ENCODE measurements around the gene HTD2.
"Not testable (repeated sequence)": the region's sequence is repeated elsewhere in the genome, so short reads cannot be mapped to it uniquely, and the experiment has no call there.

The HTD2 gene

DNA sequence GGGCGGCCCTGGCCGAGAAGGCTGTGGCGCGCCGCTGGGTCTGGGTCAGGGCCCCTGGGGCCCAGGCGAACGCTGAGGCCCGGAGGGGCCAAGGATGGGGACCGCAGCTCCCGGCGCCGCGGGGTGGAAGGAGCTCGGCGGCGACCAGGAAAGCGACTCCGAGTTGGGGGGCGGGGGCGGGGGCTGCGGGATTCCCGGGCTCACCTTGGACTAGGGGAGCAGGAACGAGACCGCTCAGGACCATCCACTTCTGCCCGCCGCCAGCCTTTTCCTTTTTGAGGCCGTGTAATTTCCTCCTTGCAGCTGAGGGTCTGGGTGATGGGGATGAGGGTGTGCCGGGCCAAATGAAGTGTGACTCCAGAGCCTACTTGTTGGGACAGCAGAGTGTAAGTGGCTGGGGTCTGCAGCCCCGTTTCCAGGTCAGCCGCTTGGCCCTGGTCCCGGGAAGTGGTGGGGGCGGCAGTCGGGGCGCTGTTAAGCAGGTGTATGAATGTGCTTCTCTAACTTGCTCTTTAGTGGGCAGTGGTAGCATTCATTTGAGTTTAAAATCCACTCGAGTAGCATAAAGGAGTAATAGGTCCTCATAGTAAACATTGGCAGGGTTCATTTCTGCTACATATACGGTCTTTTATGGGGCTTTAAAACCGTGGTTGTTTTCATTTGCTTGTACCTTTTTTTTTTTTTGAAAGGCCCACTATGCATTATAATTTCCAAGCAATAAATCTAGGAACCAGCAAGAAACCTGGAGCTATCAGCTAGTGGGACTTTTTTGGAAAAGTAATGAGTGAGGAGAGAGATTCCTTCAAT is 27.1 kb downstream of the HTD2 start:
- peak; percentile 11 for DNase-seq

DNA sequence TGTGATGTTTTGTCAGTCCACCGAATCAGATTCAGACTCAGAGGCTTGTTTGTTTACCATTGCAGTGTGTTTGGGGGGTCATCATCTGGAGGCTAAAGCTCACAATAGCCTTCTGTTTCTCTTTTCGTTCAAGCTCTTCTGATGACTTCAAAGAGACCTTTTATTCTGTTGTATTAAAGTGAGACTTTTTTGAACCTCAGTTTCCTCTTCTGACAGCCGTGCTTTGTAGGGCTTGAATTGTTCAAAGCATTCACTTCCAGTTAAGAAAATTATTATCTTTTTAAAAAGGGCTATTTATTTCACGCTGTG is 27.6 kb downstream of the HTD2 start:
- DNase-seq: no peak

DNA sequence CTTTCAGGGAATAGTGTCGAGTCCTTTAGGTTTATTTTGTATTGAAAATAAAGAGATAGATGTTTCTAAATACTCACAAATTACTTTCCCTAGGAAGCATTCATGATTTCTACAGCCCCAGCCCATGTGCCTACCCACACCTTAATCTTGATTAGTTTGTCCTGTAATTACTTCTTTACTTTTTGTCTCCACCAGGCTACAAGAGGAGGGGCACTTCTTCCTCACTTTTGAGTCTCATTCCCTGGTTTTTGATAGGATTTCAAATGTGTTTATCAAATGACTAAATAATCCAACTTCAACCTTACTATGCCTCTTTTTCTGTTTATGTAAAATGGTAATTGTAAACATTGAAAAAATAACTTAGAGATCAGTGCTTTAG is 28.2 kb downstream of the HTD2 start:
- no peak for DNase-seq

DNA sequence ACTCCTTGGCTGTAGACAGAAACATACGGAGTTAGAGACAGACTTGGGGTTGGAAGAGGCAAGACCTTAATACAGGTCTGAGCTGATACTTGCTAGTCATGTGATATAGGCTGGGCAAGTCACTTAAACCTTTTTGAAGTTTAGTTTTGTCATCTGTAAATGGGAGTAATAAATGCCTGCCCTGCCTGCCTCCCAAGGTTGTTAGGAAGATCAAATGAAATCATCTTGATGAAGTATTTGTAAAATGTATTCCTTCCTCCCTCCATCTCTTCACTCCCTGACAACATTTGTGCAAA is 29.3 kb downstream of the HTD2 start:
- DNase-seq: no peak

DNA sequence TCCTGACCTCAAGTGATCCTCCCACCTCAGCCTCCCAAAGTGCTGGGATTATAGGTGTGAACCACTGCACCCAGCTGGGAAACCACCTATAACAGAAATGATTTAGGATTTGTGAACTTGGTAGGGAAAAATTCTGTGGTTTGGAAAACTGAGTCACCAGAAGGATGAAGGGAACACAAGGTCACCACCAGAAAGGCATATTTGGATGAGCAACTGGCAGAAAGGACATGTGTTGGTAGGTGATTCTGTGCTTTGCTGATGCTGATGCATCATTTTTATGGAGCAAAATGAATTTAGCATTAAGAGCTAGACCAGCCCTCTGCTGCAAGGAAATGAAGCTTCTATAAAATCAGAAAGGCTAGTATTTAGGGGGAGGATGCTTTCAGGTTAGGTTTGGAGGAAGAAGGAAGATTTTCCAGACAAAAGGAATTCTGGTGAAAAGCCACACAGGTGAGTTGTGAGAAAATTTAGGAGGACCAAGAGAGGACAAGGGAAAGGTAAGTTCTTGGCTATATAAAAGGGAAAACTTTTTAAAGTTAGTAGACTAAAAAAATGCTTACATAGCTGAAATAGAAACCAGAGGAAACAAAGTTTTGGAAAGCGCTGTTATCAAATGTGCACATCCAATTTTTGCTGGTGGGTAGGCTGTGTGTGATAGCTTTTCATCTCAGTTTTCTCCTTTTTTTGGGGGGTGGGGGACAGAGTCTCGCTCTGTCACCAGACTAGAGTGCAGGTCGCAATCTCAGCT is 30.0 kb downstream of the HTD2 start:
- DNase-seq: no peak

DNA sequence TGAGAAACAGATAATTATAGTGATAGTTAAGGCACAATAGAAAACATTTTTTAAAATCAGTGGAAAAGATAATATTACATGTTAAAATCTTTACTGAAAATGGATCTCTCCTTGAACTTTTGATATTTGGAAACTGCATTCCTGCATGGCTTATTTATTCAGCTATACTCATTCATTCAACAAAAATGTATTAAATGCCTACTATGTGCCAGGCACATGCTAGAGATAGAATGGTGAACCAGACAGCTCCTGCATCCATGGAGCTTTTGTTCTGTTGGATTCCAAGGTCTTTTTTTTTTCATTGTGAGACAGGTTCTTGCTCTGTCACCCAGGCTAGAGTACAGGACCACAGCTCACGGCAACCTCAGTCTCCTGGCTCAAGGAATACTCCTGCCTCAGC is 30.9 kb downstream of the HTD2 start:
- no peak for DNase-seq

DNA sequence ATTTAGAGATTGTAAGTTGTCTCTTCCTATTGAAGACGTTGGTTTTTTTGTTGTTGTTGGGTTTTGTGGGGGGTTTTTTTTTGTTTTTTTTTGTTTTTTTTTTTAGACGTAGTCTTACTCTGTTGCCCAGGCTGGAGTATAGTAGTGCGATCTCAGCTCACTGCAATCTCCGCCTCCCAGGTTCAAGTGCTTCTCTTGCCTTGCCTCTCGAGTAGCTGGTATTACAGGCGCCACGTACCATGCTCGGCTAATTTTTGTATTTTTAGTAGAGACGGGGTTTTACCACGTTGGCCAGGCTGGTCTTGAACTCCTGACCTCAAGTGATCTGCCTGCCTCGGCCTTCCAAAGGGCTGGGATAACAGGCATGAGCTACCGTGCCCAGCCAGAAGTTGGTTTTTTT is 32.8 kb downstream of the HTD2 start:
- not testable (repeated sequence) for DNase-seq

DNA sequence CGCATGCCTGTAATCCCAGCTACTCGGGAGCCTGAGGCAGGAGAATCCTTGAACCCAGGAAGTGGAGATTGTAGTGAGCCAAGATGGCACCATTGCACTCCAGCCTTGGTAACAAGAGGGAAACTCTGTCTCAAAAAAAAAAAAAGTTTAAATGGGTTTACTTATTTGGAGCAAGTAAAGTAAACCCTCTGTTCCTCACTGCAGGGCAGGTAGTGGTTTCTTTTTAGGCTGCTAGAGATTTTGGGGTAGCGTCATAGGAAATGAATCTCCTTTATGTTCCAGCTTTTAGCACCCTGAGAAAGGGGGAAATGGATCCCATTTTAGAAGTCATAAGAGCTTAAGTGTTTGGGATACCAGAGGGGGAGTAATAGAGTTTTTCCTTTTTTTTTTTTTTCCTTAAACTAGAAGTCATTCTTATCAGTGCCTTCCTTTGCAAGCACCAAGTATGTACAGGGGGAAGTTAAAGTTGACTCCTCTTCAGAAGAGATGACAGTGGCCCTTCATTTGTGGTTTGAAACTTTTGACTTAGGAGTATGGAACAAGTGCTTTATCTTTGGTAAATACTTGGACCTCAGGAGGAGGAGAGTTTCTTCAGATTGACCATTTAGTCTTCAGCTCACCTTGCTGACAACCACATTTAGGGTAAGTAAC is 34.4 kb downstream of the HTD2 start:
- DNase-seq: no peak

DNA sequence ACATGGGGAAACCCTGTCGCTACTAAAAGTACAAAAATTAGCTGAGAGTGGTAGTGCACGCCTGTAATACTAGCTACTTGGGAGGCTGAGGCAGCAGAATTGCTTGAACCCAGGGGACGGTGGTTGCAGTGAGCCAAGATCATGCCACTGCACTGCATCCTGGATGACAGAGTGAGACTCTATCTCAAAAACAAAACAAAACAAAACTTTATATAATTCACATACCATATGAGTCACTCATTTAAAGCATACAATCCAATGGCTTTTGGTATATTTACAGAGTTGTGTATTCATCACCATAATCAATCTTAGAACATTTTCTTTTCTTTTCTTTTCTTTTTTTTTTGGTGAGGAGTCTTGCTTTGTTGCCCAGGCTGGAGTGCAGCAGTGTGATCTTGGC is 35.1 kb downstream of the HTD2 start:
- no peak for DNase-seq

DNA sequence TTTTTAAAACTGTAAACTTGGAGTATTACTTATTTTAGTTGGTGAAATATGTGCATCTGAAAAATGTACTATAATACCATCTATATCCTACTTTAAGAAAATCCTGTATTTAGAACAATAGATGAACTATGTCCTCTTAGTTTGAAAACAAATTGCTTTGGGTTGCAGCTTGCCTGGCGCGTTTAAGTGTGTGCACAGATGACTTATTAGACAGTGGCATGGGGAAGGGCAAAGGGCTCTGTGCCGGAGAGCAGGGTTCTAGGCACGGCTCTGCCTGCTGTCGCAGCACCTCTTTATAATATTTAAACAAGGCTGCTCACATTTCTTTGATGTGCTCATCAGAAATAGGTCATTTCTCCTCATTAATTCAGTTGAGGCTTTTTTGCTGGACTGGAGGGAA is 36.4 kb downstream of the HTD2 start:
- DNase-seq: no peak

DNA sequence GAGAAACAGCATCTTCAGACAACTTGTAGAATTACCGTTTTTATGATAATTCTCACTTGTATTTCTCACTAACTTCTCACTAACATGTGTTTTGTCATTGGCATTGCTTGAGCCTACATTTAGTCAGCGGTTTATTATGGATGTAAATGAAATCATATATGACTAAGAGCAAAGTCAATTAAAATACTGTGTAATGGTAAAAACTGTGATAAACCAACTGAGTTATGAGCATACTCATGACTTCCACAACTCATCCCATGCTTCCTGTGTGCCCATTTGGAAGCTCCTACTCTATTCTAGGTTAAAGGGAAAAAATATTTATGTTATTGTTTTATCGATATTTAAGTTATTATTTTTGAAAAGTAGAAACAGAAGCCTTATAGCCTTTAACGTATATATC is 39.1 kb downstream of the HTD2 start:
- no peak for DNase-seq

DNA sequence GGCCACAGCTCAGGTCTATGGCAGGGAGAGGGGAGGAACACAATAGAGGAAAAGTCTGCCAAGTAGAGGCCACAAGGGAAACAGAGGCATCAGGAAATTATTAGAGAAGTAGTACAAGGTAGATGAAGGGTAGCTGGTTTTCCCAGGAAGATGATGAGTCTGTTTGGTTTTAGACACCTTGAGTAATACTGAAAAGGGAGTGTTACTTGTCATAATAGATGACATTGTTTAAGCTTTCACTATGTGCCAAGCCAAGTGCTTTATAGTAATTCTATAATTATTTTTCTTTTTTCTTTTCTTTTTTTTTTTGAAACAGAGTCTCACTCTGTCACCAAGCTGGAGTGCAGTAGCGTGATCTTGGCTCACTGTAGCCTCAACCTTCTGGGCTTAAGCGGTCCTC is 40.0 kb downstream of the HTD2 start:
- DNase-seq: no peak

DNA sequence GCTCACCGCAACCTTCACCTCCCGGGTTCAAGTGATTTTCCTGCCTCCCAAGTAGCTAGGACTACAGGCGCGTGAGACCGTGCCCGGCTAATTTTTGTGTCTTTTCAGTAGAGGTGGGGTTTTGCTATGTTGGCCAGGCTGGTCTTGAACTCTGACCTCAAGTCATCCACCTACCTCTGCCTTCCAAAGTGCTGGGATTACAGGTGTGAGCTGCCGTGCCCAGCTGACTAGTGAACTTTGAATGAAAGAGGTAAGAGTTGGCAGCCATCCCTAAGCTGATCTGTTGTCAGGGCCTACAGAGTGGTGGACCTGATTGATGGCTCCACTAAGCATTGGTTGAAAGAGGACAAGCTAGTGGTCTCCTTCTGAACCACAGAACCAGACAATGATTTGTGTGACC is 41.7 kb downstream of the HTD2 start:
- no peak for DNase-seq

DNA sequence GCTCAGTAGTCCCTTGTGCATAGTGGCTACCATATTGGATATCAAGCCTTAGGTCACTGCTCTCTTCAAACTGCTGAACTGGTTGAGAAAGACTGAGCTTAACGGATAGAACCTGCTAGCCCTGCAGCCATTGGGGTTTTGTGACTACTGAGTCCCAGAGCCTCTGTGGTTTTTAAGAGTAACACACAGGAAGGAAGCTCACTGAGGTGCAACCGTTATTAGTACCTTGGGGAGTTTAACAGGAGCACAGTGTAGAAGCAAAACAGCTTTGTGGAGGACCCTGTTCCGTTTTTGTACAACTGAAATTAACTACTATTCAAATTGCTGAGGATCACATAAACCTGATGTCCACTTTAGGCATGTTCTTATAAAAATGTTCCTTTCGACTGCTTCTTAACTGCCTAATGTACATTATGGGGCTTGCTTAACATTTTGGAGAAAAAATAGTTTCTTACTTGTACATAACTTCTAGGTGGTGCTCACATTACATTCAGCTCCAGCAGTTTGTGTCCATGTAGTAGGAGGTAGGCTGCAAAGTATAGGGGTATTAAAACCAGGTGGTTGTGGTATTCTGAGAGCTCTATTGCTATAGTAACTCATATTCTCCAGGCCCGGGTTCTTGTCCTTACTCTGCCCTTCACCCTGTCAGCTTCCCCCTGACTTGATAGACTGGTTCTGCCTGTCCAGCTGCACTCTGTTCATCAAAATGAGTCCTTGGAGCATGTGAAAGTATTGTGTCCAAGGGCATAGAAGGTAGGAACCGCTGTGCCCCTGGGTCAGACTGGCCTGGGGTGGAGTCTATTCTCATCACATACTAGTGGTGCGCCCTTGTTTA is 43.7 kb downstream of the HTD2 start:
- no peak for DNase-seq

DNA sequence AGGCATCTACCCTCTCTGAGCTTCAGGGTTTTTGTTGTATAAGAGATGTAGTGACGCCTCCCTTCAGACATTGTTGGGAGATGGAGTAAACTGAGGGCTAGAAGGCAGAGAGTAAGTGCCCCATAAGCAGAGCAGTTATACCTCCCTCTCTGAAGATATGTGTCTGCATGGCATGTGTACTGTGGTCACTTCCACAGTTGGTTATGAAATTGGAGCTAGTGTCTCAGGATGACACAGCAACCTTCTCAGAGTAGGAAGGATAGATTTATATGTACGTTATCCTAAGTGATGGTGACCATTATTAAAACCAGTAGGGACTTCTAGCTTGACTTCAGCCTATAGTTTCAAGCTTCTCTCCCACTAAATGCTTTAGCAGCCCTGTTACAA is 44.3 kb downstream of the HTD2 start:
- DNase-seq: no peak

DNA sequence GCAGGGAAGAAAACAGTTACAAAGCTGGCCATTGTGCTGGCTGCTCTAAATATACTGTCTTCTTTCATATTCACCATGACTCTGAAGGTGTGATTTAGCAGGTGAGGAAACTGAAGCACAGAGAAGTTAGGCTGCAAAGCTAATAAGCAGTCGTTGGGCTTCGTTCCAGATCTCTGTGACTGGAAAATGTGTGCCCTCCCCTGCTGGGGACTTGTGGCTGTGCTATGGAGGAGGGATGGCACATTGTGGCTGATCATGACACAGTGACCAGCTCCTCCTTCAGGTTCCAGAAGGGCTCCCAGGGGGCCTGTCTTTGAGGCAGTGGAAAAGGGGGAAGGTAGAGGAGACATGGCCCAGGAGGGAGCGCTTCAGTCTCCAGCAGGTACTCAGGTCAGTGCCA is 45.6 kb downstream of the HTD2 start:
- DNase-seq: no peak

DNA sequence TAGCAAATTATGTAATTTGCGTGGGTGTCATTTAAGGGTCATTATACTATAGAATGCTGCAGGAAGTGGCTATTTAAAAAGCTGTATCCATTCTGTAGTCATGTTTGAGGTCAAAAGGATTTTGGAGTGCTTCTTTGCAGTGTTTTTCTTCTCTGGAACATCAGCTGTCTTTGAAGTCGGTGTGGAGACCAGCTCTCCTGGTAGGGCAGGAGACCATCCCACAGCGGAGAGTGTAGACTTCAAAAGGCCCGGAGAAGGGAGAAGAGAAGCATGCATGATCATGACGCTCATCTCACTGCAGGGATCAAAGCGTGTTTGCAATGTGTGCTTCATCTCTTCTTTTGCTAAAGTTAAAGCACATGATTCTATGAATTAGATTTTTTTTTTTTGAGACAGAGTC is 46.3 kb downstream of the HTD2 start:
- DNase-seq: no peak

DNA sequence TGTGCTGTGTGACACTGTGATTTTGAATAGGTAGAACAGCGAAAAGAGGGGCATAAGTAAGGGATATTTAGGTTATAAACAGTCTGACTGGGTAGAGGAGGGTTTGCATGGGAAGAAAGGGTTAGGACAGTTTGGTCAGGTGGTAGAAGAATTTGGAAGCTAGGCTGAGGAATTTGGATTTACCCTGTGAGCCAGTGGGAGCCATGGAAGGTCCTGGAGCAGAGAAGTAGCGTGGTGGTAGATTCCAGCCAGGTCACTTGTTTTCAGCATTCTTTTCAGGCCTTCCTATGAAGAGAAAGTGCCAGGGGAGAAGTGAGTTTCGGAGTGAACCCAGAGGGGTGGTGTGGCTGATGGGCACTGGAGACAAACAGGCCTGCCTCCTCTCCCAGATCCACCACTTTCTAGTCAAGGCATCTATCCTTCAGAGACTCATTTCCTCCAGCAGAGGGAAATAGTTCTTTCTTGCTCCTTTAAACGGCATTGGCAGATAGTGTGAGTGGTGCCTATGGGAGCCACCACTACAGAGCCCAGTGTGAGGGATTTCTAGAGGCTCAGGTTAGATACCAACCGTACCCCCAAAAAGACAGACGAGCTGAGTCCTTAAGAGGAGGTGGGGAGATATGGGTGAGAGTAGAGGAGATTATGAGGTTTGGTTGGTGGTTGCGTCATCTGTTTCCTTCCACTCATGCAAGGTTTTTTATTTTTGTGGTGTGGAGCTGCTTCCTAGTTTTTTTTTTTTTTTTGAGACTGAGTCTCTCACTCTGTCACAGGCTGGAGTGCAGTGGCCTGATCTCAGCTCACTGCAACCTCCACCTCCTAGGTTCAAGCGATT is 47.6 kb downstream of the HTD2 start:
- no peak for DNase-seq

DNA sequence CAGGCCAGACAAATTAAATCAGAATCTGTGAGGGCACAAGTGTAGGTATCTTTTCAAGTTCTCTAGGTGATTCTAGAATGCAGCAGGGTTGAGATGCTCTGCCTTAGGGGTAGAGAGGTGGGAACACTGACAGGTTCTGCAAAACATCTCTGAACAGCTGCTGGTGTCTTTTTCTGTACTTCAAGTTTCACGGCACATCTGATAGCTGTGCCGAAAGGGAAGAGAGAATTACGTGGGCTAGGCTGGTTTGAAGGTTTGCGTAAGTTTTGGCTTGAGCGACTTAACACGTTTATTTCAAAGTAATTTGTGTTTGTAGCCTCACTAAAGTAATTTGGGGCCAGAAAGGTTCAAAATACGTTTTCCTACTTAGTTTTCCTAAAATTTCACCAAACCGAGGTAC is 48.9 kb downstream of the HTD2 start:
- no peak for DNase-seq

DNA sequence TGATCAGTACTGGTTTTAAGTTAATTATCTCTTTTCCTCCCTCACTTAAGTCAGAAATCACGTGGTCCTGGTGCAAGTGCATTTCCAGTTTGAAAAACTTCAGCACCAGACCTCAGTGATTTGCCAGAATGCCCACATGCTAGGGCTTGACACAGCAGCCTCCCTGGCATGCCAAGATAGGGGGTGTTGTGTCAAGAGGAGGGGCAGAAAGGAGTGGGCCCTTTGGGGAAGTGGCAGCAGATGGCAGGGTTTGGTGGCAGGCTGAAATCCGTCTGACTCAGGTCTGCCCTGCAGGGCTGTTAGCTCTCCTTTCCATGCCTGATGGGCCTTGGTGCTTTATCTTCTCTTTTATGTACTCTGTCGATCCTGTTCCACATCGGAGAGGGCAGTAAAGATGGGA is 49.7 kb downstream of the HTD2 start:
- peak; percentile 8 for DNase-seq

DNA sequence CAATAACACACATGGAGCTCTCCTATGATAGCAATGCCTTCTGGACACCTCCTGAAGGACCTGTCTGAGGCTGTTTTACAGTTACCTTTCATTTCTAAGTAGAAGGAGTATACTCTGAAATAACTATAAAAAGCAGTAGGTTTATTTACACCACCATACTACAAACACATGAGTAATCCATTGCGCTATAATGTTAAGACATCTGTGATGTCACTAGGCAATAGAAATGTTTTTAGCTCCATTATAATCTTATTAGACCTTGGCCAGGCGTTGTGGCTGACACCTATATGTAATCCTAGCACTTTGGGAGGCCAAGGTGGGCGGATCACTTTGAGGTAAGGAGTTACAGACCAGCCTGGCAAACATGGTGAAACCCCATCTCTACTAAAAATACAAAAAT is 51.1 kb downstream of the HTD2 start:
- no peak for DNase-seq

DNA sequence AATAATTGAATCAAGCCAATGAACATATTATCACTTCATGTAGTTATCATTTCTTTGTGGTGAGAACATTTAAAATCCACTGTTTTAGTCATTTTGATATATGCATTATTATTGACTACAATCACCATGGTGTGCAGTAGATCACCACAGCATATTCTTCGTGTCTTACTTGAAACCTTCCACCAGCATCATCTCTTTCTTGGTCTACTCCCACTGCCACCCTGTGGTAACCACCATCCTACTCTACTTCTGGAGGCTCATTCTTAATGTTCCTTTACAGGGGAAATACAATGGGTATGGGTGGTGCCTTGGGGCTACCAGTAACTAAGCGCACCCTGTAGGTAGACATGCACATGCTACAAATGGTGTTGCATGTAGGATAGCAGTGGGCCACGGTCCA is 51.8 kb downstream of the HTD2 start:
- DNase-seq: no peak

DNA sequence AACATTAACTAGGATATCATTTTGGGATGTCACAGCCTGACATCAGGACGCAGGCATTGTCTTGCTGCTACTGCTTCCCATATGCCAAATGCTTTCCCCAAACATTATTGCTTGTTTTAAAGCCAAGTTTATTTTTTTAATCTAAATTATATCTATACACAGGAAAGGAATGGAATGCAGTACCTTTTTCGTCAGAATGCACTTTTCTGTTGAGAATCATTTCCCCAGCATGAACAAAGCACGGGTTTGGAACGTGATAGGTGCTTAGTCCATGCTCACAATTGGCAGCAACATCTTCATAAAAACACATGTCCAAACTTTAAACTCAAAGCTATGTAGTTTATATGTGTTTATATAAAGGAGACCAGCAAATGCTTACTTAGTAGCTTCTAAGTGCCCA is 52.5 kb downstream of the HTD2 start:
- no peak for DNase-seq

All from NCI-H1694 treated with DMSO at 0.1 percent for 48 hours (cell line).